ENCODE data around the gene ITCH. TPM values are rescaled to one million over a fixed set of nuclear protein-coding genes. Genes with fewer than 3 reads are reported as not detected.
"Not testable (repeated sequence)": the region's sequence is repeated elsewhere in the genome, so short reads cannot be mapped to it uniquely, and the experiment has no call there.

ITCH gene
- total and polyA plus RNA-seq, 2 experiments from 2014 or later, result 31.0 to 47.7 TPM

- Histone ChIP-seq H3K9me2 (ENCODE audit: insufficient read depth) (no peaks in the 10 kb centered on the region), H3K4me1 (ENCODE audit: insufficient read depth) (no peaks in the 10 kb centered on the region), H3K36me3 (ENCODE audit: low read depth) (no peaks in the 10 kb centered on the region), H3F3A (ENCODE audit: insufficient read depth) (no peaks in the 10 kb centered on the region), H3K4me3 (no peak overlapping the region), H3K4me2 (ENCODE audit: unreplicated experiment) (no peak overlapping the region), H3K9me3 (ENCODE audit: low read depth) (no peaks in the 10 kb centered on the region), H3K27ac (no peak overlapping the region), H3K27me3 (replicated peaks; ENCODE audit: insufficient read depth) (no peaks in the 10 kb centered on the region), H2AFZ (no peak overlapping the region), H3K79me2 (ENCODE audit: insufficient read depth) (no peaks in the 10 kb centered on the region), H4K20me1 (ENCODE audit: insufficient read depth) (no peaks in the 10 kb centered on the region), H3K9ac (no peak overlapping the region)
- 89 to 95% methylated on average over 10 of the region's 10 CpGs for WGBS, 2 experiments (ENCODE audit: low coverage in 1 of 2, low lambda C conversion rate in 2 of 2, missing lambda C conversion rate in 2 of 2)
- no peak for DNase-seq
- in situ Hi-C loops (cut with MboI), result no loop called here
- TF ChIP-seq EZH2 (IDR thresholded peaks at IDR 0.05; ENCODE audit: insufficient read depth, poor library complexity, severe bottlenecking), result no peak
- TF ChIP-seq EZH2phosphoT487 (IDR thresholded peaks at IDR 0.05; ENCODE audit: insufficient read depth, low read depth), result no peak
Measured at GRCh38 chr20:34343458-34344211, 19.4 kb upstream of the ITCH start.

- 78 to 91% methylated on average over 3 to 5 of the region's 5 CpGs for WGBS, 2 experiments (ENCODE audit: low coverage in 1 of 2, low lambda C conversion rate in 2 of 2, missing lambda C conversion rate in 2 of 2)
- H3K27ac ChIP-seq, result no peak overlapping the region
- no peak overlapping the region for H3K9ac ChIP-seq
- no peaks in the 10 kb centered on the region for H3K9me3 ChIP-seq (ENCODE audit: low read depth)
- no peaks in the 10 kb centered on the region for H3K79me2 ChIP-seq (ENCODE audit: insufficient read depth)
- no peaks in the 10 kb centered on the region for H3K9me2 ChIP-seq (ENCODE audit: insufficient read depth)
- no peak overlapping the region for H2AFZ ChIP-seq
- no peak overlapping the region for H3K4me2 ChIP-seq (ENCODE audit: unreplicated experiment)
- H3K36me3 ChIP-seq (ENCODE audit: low read depth), result no peaks in the 10 kb centered on the region
- no peak for TF ChIP-seq EZH2phosphoT487 (IDR thresholded peaks at IDR 0.05; ENCODE audit: insufficient read depth, low read depth)
- no peak for TF ChIP-seq EZH2 (IDR thresholded peaks at IDR 0.05; ENCODE audit: insufficient read depth, poor library complexity, severe bottlenecking)
- no peaks in the 10 kb centered on the region for H4K20me1 ChIP-seq (ENCODE audit: insufficient read depth)
- in situ Hi-C loops (cut with MboI), result no loop called here
- no peak for DNase-seq
- no peaks in the 10 kb centered on the region for H3F3A ChIP-seq (ENCODE audit: insufficient read depth)
- H3K4me1 ChIP-seq (ENCODE audit: insufficient read depth), result peaks cover 4% of the 10 kb centered on the region; the same call in 1 of the 2 replicates
- no peak overlapping the region for H3K4me3 ChIP-seq
- no peaks in the 10 kb centered on the region for H3K27me3 ChIP-seq (replicated peaks; ENCODE audit: insufficient read depth)
Measured at GRCh38 chr20:34344238-34344637, 18.8 kb upstream of the ITCH start.

GRCh38 chr20:34345402-34345736 is 17.7 kb upstream of the ITCH start:
- WGBS, 2 experiments (ENCODE audit: low coverage in 1 of 2, low lambda C conversion rate in 2 of 2, missing lambda C conversion rate in 2 of 2), result 81 to 85% methylated on average over 6 of the region's 6 CpGs
- TF ChIP-seq EZH2phosphoT487 (IDR thresholded peaks at IDR 0.05; ENCODE audit: insufficient read depth, low read depth) (no peak), EZH2 (IDR thresholded peaks at IDR 0.05; ENCODE audit: insufficient read depth, poor library complexity, severe bottlenecking) (no peak)
- peaks cover 9% of the 10 kb centered on the region for H3K4me1 ChIP-seq (ENCODE audit: insufficient read depth)

GRCh38 chr20:34345839-34346532 is 17.1 kb upstream of the ITCH start:
- H3K4me1 ChIP-seq (ENCODE audit: insufficient read depth); H3K9ac ChIP-seq; in situ Hi-C loops (cut with MboI); H3K27me3 ChIP-seq (replicated peaks; ENCODE audit: insufficient read depth); H3F3A ChIP-seq (ENCODE audit: insufficient read depth); H3K9me3 ChIP-seq (ENCODE audit: low read depth); DNase-seq; H3K79me2 ChIP-seq (ENCODE audit: insufficient read depth); H3K27ac ChIP-seq; H3K4me3 ChIP-seq; H4K20me1 ChIP-seq (ENCODE audit: insufficient read depth); H3K4me2 ChIP-seq (ENCODE audit: unreplicated experiment); H3K9me2 ChIP-seq (ENCODE audit: insufficient read depth); H2AFZ ChIP-seq; H3K36me3 ChIP-seq (ENCODE audit: low read depth): not testable (repeated sequence)
- 81 to 82% methylated on average over 10 of the region's 10 CpGs for WGBS, 2 experiments (ENCODE audit: low coverage in 1 of 2, low lambda C conversion rate in 2 of 2, missing lambda C conversion rate in 2 of 2)

More at GRCh38 chr20:34345402-34345736, 17.7 kb upstream of the ITCH start:
- DNase-seq, result no peak
- H3K27ac ChIP-seq, result no peak overlapping the region
- no peak overlapping the region for H3K4me2 ChIP-seq (ENCODE audit: unreplicated experiment)
- no peaks in the 10 kb centered on the region for H3K9me2 ChIP-seq (ENCODE audit: insufficient read depth)
- no peaks in the 10 kb centered on the region for H3K27me3 ChIP-seq (replicated peaks; ENCODE audit: insufficient read depth)
- H4K20me1 ChIP-seq (ENCODE audit: insufficient read depth), result no peaks in the 10 kb centered on the region
- H2AFZ ChIP-seq, result no peak overlapping the region
- 0 out of 2 replicates have a peak, but pooled peaks cover 4% of the 10 kb centered on the region for H3F3A ChIP-seq (ENCODE audit: insufficient read depth)
- H3K9me3 ChIP-seq (ENCODE audit: low read depth), result no peaks in the 10 kb centered on the region
- H3K4me3 ChIP-seq, result no peak overlapping the region
- no peaks in the 10 kb centered on the region for H3K79me2 ChIP-seq (ENCODE audit: insufficient read depth)
- no peaks in the 10 kb centered on the region for H3K36me3 ChIP-seq (ENCODE audit: low read depth)
- in situ Hi-C loops (cut with MboI), result no loop called here
- H3K9ac ChIP-seq, result no peak overlapping the region

- H3K36me3 ChIP-seq (ENCODE audit: low read depth); H2AFZ ChIP-seq; DNase-seq; H3K9me2 ChIP-seq (ENCODE audit: insufficient read depth); H3F3A ChIP-seq (ENCODE audit: insufficient read depth); H3K9ac ChIP-seq; H3K27ac ChIP-seq; in situ Hi-C loops (cut with MboI); H3K9me3 ChIP-seq (ENCODE audit: low read depth); H3K27me3 ChIP-seq (replicated peaks; ENCODE audit: insufficient read depth); H4K20me1 ChIP-seq (ENCODE audit: insufficient read depth); H3K4me1 ChIP-seq (ENCODE audit: insufficient read depth); H3K4me3 ChIP-seq; H3K4me2 ChIP-seq (ENCODE audit: unreplicated experiment); H3K79me2 ChIP-seq (ENCODE audit: insufficient read depth): not testable (repeated sequence)
- WGBS, 2 experiments (ENCODE audit: low coverage in 1 of 2, low lambda C conversion rate in 2 of 2, missing lambda C conversion rate in 2 of 2), result 93 to 100% methylated on average over 6 to 9 of the region's 9 CpGs
Measured at GRCh38 chr20:34346533-34346865, 16.6 kb upstream of the ITCH start.
